KG1 (cell line): ENCODE results near the gene RPAP3.

ENCODE experiments used
- DNase-seq: peaks from one replicate; lab custom pipeline; 2025; lab: John Stamatoyannopoulos, UW

Gene RPAP3, protein sequence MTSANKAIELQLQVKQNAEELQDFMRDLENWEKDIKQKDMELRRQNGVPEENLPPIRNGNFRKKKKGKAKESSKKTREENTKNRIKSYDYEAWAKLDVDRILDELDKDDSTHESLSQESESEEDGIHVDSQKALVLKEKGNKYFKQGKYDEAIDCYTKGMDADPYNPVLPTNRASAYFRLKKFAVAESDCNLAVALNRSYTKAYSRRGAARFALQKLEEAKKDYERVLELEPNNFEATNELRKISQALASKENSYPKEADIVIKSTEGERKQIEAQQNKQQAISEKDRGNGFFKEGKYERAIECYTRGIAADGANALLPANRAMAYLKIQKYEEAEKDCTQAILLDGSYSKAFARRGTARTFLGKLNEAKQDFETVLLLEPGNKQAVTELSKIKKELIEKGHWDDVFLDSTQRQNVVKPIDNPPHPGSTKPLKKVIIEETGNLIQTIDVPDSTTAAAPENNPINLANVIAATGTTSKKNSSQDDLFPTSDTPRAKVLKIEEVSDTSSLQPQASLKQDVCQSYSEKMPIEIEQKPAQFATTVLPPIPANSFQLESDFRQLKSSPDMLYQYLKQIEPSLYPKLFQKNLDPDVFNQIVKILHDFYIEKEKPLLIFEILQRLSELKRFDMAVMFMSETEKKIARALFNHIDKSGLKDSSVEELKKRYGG

DNA sequence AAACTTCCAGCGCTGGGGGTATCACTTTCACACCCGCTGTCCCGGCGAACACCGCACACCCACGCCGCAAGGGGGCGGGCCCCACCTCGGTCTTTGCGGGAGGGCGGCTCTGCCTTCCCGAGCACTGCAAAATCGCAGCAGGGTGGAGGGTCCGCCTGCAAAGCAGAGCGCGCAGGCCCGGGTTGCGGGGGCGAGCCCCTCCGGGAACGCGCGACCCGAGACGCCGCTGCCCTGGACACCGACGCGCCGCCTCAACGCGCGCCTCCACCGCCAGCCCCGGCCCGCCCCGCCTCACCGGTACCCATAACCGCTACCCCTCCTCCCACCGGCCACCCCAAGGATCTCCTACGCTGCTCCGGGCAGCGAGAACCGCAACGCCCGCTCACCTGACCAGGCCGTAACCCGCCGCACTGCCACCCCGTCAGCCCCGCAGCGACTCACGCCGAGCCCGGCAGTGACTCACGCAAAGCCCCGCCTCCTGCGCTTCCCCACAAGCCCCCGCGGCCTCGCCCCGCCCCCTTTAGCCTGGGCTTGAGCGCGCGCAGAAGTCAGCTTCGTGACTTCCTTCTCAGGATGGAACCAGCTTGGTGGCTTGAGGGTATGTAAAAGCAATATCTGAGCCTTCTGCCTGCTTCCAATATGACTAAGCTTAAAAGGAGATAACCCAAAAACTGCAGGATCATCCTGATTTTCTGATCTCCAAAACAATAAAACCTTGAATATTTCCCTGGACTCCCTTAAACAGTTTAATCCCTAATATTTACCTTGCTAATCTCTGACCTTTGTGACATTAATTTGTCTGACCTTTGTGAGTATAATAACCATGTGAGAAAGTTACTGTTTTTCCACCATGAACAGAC lies at the start of gene RPAP3:
Gene RPAP3 (minus strand): TSS at position 465 of the 860 bp plus-strand sequence. CDS start 3,190 bp downstream, outside the sequence.
- peak; percentile 90 for DNase-seq

DNA sequence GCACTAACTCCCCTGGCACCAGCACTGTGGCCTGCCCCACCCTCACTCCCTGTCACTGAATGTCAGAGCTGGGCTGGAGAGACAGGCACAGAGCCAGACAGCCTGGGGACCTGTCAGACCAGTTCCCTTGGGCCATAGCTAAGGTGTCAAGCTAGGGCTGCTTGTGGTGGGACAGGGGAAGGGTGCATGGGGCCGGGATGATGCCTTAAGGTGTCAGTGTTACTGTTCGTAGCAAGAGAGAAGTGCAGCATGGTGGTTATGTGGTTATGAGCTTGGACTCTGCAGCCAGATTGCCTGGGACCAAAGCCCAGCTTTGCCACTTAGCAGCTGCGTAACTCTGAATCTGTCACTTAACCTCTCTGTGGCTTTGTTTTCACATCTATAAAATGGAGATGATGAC lies 49.1 kb upstream of the RPAP3 start:
- DNase-seq: no peak

DNA sequence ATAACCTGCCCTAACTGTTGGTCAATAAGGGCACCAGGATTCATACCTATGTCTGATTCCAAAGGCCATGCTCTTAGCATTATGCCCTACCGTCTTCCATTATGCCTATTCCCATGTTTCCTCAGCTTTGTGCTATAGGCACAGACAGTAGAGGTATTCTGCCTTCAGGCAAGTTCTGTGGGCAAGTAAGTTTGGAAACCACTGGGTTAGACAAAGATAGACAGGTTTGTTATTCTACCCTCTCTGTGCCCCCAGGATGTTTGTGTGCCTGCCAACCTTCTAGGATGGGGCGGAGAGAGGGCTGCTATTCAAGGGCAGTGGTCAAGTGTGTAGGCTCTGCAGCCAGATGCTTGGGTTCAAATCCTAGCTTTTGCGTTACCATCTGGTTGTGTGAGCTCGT lies 48.3 kb upstream of the RPAP3 start:
- DNase-seq: no peak

DNA sequence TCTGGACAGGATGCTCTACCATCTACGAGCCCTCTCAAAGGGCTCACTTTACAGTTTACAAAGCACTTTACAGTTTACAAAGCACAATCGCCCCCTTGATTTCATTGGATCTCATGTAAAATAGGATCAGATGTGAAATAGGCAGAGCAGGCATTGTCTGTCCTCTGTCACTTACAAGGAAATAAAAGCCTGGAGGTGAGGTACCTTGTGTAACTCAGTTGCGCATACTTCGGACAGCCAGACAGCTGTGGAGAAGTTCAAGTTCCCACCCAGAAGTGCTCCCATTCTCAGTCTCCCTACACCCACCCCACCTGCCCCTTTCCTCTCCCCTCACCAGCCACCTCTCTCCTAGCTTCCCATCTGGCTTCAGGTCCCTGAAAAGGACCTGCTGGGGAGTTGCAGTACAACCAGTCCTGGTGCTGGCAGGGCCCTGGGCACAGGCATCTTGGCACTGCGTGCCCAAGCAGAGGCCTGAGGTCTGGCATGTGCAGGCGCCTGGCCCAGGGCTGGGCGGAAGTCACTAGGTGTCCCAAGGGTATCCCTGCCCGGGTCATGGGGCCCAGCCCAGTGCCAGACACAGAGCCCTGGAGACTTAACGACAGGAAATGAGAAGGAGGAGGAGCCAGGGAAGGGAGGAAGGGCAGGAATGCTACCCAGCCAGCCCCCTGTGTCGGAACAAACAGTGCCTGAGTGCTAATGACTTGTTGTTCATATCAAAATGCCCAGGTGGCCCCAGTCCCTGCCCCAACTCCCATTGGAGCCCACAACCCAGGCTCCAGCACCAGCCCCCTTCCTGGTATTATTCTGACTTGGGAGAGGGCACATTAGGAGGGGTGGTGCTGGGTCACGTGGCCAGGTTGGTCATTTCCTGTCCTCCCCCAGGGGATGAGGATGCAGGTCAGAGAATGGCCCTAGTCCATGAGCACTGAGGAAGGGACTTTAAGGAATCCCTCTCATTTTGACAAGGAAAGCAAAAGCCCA lies 47.5 kb upstream of the RPAP3 start:
- no peak for DNase-seq

DNA sequence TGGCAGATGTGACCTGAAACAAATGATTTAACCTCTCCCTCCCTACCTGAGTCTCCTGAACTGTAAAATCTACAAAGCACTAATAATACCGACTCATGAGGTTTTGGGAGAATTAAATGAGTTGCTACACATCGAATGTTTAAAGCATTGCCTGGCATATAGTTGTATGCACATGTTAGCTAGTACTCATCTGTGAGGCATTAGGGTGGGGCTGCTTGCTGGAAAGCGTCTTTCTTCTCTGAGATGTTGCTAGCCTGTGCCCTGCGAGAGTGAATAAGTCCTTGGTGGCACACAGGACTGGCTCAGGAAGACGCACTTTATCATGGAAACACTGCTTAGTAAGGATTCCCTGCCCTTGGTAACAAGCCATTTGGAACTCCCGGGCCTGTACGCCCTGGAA lies 46.7 kb upstream of the RPAP3 start:
- no peak for DNase-seq

DNA sequence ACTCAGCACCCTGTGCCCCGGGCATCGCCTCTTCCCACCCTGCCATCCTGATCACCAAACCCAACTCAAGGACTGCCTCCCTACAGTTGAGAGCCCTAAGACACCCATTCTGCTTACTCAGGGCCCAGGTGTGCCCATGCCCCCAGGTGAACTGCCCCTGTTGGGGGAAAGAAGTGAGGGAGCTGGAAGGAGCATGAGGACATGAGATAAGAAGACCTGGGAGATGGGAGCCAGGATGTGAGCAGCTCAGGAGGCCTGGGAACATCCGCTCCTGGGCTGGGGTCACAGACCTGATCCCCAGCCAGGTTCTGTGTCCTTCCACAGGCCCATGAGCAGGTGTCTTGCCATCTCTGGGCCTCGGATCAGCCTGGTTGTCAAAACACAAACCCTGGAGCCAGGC lies 46.3 kb upstream of the RPAP3 start:
- DNase-seq: no peak

DNA sequence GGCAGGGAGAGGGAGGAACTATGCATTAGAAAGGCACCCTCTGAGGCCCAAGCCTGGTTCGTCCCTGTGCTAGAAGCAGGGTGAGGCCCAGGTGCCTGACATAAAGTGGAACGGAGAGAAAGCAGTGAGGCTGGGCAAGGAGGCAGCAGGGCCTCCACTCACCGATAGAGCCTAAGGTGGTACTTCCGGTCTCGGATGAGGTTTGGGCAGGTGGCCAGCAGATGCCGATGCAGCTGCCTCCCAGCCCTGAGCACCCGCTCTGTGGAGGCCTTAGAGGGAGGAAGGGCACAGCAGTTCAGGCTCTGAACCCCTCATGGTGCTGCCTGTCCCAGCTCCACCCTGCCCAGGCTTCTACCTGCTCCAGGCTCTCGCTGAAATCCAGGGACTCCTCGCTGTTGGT lies 45.7 kb upstream of the RPAP3 start:
- no peak for DNase-seq

DNA sequence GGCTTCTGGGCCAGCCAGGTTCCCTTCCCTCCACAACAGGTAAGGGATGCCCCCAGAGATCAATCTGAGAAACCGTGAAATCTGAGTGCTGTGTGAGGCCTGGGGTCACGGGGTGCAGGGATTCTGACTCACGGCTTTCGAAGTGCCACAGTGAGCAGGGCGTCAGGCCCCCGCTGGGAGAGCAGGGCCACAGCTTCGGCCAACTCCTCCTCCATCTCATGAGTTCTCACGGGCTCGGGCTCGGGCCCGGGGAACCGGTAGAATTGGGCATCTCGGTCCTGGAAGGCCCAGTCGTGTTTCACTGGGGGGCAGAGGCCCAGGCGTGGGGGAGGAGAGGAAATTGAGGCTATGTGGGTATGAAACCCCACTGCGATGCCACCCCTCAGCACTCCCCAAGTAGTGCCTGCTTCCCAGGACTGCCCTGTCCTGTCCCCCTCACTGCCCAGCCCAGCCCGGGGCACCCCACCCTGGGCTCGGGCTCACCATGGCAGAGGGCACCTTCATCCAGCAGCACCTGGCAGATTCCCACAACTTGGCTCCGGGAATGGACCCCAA lies 45.2 kb upstream of the RPAP3 start:
- no peak for DNase-seq

DNA sequence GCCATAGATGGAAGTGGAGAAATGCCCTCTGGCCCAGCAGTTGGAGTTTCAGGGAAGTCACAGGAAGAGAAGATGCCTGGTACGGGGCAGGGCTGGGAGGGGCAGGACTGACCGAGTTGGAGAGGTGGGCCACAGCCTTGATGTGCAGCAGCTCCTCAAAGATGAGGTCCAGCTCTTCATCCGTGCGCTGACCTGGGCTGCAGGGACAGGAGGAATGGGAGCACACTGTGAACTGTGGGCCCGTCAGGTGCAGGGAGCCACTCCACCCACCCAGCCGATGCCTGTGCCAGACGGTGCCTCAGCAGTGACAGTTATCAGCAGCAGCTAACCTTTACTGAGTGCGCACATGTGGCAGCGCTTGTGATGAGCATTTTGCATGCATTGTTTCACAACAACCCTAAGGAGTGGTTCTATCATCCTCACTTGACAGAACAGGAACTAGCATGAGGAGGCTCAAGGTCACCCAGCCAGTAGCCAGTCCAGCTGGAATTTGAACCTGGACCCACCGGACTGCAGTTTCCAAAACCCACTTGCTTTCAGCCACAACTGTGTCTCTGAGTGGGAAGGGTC lies 44.5 kb upstream of the RPAP3 start:
- no peak for DNase-seq

DNA sequence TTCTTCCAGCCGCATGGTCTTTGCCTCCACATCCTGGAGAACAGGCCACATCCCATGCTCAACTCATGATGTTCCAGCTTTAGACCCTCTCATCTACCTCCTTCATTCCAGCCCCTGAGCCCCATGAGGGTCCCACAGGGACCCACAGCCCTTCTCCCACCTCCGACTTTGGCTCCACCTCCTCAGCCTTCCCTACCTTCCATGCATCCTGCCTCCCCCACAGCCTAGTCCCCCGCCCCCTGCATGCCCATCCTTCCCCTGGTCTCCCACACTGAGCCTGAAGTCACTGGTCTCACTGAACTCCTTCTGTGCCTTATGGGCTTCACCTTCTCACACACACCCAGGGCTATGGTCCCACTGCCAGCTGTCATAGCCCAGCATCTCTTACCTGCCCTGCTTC lies 43.1 kb upstream of the RPAP3 start:
- DNase-seq: no peak

DNA sequence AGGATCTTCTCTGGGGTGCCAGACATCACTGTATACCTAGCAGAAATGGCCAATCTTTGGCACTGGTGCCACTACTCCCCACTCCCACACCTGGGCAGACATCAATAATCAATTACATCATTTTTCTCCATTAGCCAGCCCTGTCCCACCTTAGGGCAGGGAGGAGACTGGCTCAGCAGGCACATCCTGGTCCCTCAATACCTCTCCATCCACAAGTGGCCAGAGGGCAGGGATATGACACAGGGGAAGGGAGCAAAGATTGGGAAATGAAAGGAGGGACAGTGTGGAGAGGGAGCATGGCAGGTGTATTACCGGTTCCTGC lies 42.6 kb upstream of the RPAP3 start:
- DNase-seq: no peak

DNA sequence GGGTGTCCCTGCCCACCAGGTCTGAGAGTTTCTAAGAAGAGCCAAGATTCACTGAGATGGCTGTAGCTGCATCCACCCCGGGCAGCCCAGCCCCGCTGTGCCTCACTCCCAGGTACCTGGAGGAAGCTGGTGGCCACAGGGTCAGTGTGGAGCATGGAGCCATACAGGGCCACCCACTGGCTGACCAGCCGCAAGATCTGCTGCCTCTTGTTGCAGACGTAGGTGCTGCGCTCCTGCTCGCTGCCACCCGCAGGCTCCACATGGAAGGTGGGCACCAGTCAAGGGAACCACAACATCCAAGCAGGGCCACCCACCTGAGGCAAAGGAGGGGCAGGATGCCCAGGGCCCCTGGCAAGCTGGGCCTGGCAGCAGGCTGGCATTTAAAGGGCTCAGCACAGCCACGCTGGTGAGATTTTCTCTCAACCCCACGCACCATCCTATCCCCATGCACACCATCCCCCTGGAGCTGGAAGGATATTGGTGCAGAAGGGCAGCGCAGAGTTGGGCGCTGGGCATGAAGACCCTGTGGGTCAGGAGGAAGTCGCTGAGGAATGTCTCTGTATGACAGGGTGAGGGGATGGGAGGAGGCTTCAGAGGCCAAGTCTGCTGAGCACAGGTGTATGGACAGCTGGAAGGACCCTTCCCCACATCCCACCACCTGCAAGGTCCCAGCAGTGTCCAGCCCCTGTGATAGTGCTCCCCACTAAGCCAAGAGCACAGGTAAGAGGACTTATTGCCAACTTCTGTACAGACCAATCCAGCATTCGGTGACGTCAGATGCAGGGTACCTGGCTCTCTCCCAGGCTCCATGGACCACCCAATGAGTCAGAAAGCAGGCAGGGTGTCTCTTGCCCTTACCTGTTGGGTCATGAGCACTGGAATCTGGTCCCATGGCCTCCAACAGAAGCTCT lies 42.0 kb upstream of the RPAP3 start:
- DNase-seq: no peak

DNA sequence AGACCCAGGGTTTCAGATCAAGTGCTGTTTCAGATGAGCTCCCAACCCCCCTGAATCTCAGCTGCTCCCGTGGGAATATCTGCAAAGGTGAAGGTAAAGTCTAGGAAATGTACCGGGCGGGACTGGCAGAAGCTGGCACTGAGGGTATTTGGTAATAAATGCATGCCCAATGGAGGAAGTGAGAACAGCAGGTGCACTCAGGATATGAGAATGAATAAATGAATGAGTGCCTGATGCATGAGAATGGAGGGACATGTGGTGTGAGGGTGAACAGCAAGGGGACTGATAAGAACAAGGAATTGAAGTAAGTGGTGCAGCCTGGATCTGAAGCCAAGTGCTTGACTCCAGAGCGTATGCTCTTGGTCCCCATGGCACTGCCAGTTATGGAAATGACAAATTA lies 41.3 kb upstream of the RPAP3 start:
- DNase-seq: no peak

DNA sequence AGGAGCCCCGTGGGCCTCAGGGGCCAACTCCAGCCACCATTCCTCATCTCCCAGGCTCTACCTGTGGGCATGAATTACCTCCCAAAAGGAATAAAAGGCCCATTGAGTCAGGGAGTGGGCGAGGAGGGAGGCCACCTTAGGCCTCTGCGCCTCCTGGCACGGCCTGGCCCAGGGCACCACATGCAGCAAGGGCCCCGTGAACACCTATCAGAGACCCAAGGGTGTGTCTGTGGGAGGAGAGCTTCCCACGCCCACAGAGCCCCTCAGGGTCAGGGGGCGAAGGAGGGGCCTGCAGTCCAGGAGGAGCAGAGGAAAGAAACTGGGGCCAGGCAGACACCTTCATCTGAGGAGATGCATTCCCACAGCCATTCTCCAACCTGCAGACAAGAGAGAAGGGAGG lies 40.7 kb upstream of the RPAP3 start:
- DNase-seq: no peak

DNA sequence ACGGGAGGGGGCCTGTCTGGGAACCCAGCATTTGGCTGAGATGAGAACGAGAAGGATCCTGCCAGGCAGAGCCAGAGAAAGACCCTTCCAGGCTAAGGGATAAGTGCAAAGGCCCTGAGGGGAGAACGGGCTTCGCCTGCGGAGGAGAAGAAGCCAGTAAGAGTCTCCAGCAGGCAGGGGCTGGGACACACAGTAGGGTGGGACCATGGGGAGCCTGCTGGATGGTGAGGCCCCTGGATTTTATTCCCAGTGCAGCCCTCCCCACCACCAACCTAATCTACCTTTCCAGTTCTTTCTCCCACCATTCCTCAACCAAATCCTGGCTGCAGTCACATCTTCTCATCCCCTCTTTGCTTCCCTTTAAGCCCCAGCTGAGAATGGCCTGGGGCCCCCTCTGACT lies 40.2 kb upstream of the RPAP3 start:
- no peak for DNase-seq

DNA sequence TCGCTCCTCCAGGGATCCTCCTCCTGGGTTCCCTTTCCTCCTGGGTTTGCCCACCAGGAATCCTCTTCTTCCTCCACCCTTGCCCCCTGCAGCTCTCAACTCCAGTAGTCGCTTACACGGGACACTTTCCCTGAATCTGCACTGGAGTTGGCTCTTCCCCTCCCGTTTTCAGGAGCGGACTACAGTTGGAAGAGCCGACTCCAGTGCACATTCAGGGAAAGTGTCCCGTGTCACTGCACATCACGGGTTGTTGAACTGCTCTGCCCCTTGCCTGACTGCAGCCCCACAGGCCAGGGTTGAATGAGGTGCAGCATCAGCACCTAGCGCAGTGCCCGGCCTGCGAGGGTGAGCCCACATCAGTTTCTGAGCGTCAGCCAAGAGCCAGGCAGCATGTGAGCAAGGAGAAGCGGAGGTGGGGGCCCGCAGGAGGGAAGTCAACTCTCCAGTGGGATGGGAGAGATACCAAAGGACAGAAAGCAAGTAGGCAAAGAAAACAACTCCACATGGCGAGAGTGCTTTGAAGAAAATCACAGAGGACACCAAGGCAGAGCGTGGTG lies 39.7 kb upstream of the RPAP3 start:
- no peak for DNase-seq

DNA sequence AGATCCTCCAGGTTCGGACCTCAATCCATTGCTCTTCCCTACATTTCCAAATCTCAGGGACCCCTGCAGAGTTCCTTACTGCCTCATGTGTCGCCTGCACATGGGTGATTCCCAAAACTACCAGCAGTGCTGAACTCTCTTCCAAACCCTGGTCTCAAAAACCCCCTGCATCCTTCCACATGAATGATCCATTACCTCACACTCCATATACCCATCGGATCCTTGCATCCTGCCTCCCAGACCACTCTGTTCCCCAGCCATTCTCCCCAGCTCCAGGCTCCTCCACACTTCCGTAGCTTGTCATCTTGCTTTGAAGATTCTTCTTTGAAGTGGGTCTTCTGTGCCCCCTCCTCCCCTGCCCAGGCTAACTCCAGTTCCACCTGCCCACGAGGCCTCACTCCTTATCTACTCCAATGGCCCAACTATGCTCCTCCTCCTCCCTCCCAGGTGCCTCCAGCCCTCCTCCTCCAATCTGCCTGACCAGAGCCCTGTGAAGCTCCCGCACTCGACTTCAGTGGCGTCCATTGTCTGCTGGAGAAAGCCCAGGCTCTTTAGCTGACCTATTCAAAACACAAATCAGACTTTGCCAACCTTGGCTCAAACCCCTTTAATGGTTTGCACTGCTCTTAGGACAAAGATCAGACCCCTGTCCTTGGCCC lies 39.1 kb upstream of the RPAP3 start:
- DNase-seq: no peak

DNA sequence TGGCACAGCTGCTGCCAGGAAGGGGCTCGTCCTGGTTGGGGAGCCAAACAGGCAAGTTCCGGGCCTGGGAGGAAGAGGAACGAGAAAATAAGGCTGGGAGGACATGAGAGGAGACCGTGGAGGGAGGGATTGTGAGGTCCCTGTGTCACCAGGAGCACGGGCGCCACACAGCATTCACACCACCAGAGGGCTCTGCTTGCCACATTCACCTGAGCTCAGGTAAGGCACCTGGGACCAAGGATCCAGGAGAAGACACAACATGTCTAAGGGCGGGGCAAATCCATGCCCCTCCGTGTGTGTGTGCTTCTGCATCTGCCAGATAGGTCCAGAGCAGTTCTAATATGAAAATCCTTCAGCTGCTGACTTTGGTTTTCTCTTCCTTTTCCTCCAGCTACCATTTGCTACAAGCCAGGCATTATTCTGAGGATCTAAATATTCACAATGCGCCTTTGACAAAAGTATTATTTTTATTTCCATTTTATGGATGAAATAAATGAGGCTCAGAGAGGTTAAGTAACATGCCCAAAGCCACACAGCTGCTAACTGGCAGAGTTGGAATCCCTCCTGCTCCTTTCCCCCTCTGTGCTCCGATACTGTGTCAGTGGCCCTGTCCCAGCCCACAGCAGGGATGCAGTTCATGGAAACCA lies 38.3 kb upstream of the RPAP3 start:
- DNase-seq: no peak
